Stimulated activated CD4-positive, alpha-beta T cell treated with anti-CD3 and anti-CD28 coated beads, Interleukin-15, amount 100 ng/mL, for 1 hour (primary cell): ENCODE measurements around the gene PTGIS.
A peak's percentile ranks its signal among the peaks of the same experiment; 100 is the strongest.

ENCODE experiments used
- DNase-seq, 2 donors: peaks; one replicate each; pipeline ENCODE4 v3.0.0-alpha.2; 2020; ENCODE audit warnings: low read depth in 1 of 2, low spot score in 1 of 2

The PTGIS gene

DNA sequence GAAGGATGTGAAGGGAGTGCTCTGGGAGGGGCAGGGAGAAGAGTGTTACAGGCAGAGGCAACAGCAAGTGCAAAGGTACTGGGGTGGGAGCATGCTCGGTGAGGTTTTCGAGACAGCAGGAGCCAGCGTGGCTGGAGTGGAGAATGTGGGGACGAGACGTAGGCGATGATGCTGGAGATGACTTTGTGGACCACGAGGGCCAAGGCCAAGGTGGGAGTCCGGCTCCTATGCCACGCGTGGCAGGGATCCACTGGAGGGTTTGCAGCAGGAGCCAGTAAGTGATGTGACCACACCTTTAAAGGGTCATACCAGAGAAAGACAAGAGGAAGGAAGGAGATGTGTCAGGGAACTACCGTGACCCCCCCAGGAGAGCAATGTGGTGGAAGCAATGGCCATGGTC lies 7.3 kb downstream of the PTGIS start:
- DNase-seq = no peak

DNA sequence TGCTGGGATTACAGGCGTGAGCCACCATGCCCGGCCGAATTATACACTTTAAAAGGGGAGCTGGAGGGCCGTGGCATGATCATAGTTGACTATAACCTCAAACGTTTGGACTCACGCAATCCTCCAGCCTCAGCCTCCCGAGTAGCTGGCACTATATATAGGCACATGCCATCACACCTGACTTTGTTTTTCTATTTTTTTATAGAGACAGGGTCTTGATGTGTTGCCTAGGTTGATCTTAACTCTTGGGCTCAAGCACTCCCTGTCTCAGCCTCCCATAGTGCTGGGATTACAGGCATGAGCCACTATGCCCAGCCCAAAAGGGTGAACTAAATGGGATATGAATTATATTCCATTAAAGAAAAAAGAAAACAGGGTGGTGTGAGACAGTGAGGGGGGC lies 7.8 kb downstream of the PTGIS start:
- no peak for DNase-seq

DNA sequence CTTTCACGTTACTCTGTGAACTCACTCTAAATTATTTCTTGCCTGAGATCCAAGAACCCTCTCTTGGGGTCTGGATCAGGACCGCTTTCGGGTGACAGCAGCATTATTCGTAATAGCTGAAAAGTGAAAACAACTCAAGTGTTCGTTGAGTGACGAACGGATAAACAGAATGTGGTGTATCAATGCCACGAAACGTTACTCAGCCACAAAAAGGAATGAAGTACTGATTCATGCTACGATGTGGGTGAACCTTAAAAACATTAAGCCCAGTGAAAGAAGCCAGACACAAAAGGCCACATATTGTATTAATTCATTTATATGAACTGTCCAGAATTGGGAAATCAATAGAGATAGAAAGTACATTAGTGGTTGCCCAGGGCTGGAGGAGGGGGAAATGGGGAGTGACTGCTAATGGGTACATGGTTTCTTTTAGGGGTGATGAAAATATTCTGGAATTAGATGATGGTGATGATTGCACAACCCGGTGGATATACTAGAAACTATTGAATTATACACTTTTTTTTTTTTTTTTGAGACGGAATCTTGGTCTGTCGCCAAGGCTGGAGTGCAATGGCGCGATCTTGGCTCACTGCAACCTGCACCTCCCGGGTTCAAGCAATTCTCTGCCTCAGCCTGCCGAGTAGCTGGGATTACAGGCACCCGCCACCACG lies 8.4 kb downstream of the PTGIS start:
- DNase-seq = no peak

DNA sequence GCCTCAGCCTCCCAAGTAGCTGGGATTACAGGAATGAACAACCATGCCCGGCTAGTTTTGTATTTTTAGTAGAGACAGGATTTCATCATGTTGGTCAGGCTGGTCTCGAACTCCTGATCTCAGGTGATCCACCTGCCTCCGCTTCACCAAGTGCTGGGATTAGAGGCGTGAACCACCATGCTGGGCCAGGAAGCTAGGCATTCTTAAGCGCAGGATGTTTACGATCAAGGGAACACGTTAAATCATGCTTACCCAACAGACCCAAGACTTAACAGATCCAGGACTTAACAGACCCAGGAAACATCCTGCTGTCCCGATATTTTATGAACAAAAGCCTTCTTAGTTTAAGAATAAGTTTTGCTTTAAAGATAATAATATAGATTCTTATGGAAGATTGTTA lies 9.1 kb downstream of the PTGIS start:
- DNase-seq = no peak

DNA sequence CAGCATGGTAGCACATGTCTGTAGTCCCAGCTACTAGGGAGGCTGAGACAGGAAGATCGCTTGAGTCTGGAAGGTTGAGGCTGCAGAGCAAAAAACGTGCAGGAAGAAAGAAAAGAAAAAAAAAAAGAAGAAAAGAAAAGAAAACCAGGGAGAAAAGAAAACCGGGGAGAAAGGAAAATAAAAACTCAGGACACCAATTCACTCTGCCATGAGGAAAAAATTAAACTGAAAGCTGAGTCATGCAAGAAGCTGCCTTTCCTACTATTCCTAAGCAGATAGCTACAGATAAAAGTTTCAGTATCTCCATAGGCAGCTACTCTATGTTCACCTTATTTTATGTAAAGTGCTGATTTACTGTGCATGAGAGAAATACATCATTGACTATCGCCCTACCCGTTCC lies 10.5 kb downstream of the PTGIS start:
- DNase-seq = no peak

DNA sequence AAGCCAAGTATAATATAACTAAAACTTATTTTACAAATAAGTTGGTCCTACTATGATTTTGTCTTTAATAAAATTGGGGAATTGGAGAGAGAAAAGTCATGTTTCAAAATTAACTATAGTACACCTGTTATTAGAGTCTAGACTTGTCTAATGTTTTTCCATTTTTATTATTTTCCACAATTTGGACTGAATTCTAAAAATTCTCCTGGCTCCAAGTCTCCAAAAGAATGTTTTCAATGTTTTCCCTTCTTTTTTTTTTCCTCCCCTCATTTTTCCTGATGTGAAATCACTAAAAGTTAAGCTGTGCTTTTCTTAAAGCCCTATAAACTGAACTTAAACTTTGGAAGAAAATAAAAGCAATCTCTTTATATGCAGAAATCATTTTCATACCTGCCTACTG lies 11.3 kb downstream of the PTGIS start:
- no peak for DNase-seq

DNA sequence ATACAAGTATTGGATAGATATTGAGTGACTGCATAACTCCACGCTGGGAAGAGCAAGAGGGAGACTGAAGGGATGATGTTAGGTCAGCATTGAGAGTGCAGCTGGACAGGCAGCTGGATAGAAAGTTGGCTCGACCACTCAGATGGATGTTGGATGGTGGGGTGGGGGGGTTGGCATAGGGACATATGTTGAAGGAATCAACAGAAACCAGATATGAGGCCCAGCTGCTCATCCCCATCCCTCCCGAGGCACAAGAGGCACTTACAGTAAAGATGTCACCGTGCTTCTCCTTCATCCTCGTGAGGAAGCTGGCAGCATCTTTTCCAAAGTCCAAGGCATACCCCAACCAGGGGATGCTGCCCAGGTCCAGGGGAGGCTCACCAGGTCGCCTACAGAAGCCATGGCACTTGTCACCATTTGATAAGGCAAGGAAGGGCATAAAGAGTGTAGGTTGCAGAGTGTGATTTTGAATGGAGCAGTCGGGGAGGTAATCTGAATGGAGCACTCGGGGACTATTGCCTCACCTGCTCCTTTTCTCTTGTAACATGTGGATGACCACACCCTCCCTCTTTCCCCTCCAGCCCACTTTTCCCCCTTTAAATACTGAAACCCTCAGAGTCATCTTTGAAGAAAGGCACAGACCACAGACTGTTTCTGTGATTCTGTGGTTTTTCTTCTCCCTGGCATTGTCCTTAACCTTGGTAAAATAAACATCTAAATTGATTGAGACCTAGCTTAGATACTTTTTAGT lies 18.0 kb downstream of the PTGIS start:
- no peak for DNase-seq

DNA sequence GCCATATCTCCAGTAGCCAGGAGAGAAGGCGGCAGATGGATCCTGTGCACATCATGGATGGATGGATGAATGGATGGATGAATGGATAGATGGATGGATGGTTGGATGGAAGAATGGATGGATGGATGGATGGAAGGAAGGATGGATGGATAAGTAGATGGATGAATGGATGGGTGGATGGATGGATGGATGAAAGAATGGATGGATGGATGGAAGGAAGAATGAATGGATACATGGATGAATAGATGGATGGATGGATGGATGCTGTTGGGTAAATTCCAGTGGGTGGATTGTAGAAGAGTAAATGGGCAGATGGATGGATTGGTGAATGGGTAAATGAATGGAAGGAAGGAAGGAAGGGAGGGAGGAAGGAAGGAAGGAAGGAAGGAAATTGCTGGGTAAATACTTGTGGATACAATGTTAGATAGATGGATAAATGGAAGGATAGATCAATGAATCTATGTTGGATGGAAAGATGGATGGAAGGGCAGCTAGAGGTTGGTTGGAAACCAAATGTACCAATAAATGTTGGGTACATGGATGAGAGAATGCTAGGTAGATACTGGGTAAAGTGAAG lies 19.5 kb downstream of the PTGIS start:
- no peak for DNase-seq

DNA sequence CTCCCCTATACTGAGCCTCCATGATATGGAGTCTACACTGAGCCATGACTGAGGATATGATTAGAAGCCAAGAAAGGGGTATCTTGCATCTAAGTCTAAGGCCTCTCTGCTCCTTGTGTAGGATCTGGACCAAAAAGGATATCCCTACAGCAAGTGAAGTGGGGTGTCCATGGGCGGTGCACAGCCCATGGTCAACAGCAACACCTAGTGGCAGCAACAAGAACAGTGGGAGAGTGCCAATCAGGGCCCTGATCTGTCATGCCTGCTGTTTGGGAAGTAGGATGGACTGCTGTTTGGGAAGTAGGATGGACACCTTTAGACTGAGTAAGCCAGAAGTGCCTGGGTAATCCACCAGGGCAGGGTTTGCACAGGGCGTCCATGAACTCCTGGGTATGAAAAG lies 22.4 kb downstream of the PTGIS start:
- no peak for DNase-seq

DNA sequence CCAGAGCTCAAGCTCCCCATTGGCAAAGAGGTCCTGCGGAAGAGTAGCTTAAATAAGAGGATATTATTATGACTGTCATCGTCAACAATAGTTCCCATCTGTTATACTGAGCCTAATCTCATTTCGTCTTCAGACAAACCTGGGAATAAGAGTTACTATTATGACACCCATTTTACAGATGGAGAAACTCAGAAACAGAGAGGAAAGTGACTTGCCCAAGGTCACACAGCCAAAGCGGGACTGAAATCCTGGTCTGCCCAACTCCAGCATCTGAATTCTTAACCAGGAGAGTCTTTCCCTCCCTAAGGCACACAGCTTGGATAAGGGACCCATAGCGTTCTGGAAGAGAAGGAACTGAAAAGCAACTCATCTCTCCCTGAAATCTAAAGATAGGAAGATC lies 23.4 kb downstream of the PTGIS start:
- no peak for DNase-seq

DNA sequence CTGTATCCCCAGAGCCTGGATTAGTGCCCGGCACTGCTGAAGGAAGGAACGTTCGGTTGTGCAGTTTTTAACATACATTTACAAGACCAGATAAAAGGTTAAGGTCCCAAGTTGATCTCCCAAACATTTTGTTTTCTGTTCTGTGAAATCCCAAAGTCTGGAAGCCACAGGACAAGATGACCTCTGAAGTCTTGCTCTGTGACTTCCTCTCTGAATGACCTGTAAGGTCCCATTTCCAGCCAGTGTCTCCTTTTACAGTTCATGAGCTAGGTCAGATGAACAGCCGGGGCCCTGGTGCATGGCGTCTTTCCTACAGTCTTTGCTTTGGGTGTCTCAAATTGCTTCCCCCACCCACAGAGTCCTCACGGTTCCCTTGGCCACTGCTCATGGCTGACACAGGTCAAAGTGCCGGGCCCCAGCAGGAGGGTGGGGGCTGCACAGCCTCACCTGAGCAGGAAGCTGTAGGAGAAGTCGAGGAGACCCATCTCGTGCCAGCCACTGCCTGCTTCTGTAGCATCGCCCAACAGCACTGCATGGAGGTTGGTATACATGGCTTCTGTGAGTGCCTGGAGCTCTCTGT lies 24.0 kb downstream of the PTGIS start:
- no peak for DNase-seq

DNA sequence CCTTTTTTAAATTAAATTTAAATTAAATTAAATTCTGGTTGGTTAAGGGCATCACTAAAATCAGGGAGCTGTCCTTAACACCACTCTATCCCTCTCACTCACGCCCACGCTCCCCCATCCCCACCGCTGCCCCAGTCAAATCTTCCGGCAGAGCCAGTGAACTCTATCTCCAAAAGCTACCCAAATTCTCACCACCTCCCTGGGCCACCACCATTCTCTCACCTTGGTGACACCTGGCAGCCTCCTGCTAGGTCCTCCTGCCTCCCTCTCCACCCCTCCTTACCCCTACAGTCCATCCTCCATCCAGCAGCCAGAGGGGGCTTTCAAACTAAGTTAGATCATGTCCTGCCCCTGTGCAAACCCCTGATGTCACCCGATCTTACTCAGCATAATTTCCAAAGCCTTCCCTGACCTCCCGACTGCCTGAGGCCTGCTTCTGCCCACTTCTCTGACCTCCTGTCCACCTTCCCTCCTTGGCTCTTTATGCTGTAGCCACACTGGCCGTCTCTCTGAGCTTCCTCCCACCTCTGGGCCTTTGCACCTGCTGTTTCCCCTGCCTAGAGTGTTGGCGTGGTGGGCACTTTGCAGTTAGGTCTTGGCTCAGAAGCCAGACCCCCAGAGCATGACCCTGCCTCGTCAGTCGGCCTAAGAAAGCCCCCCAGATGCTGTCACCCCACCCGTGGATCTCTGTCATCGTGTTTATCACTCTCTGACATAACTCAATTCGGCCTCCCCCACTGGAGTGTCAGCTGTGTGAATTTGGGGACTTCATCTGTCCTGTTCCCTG lies 24.7 kb downstream of the PTGIS start:
- DNase-seq = no peak

DNA sequence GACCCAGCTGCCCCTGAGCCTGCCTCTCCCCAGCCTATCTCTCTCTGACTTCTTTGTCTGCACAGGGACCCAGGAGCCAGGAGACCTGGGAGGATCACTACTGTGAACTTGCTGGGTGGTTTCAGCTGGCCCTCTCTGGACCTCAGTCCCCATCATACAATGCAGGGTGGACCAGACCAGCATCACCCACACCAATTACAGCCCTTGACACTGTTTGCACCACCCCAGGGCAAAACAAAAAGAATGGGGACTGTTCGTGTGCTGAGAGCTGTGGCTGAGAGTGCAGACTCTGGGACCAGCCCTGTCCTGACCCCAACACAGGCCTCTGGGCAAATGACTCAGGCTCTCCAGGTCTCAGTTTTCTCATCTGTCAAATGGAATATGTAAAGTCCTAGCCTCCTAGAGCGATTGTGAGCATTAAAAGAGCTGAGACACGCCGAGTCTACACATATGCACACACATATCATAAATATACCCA lies 25.4 kb downstream of the PTGIS start:
- no peak for DNase-seq

DNA sequence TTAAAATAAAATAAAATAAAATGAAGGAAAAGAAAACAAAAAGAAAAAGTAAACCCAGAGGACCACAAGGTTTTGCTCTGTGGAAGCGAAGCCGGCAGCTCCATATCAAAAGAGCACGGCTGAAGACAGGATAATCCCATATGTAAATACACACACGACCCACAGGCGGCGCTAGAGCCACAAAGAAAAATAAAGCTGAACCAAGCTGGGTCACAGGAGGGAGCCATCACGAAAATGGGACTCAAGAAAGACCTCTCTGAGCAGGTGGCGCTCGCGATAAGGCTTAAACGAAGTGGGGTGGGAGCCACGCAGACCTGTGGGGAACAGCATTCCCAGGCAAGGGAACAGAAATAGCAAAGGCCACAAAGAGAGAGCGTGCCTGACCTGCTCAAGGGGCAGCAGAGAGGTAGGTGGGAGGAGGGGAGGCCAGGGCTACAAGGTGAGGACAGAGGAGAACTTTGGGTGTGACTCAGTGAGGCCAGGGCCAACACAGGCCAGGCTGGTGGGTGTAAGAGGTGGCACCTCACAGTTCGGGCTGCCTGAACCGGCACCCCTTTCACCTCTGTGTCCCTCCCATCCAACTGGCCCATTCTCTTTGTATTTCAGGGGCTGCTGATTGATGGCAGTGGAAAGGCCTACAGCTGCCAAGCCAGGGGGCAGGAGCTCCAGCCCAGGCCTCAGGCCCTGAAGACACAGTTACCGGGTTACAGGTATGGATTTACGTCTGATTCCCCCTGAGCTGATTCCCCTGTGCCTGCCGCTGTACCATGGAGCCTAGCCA lies 26.0 kb downstream of the PTGIS start:
- peak; percentile 19 to 36 for DNase-seq

DNA sequence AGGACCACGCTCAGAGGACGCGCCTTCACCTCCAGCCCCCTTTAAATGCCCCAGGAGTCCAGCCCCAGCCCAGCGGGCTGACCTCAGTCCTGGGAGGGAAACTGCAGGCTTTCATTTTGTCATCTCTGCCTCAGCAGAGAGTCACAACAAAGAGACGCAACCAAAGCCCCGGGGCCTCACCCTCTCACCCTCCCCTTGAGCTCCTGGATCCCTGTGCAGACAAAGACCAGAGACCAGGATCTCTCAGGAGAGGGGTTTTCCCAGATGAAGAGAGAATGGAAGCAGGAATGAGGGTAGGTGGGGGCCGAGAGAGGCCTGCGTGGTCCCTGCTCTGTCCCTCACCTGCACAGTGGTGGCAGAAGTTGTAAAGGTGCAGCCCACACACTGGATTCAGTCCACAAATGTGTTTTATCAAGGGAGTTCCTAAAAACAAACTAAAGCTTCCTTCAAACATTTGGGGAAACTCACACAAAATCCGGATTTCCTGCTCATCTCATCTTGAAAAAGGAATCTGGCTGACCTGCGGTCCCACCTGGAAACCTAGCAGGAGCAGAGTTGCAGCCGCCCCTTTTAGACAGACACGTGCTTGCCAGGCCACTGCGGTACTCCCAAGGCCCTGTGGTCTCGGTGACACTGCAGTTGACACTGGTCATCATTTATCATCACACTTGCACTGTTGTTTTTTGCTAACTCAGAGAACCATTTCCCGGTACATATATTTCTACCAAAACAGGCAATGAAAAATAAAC lies 27.1 kb downstream of the PTGIS start:
- no peak for DNase-seq

DNA sequence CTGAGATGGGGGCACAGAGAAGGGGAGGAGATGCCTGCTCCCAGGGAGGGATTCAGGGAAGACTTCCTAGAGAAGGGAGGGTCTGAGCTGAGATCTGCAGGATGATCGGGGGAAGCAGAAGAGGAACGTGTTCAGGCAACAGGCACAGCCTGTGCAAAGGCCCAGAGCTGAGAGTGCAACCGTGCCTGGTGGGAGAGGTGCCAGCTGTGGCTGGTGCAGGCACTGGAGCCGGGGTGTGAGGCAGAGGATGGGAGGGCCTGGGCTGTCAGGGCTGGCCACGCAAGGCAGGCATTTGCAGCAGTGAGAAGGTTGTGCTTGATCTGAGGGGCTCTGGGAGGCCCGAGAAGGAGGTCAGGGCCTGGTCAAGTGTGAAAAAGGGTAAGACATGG lies 27.7 kb downstream of the PTGIS start:
- no peak for DNase-seq

DNA sequence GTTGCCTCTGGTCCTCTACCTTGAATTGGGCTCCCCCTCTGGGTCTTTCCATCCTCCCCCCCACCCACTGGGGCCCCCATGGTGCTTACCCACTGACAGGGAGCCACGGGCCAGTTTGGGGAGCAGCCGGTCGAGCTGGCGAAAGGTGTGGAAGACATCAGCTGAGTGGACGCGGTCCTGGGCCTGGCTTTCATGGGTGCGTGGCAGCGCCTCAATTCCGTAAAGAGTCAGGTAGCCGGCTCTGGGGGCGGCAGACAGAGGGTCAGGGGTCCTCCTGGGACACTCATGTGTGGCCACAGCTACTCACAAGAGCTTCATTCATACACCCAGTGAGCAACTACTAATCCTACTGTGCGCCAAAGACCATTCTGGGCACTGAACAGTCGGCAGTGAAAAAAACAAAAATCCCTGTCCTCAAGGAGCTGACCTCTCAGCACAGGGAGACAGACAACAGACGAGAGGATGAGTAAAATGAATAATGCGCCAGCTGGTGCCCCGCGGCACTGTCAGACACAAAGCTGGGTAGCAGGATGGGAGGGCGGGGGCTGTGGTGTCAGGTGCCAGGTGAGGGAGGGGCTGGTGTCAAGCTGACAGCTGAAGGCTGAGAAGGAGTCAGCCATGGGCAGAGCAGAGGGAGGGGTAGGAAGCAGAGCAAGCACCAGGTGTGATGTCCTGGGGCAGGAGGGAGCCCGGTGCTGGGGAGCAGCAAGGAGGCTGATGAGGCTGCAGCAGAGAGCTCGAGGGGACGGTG lies 28.3 kb downstream of the PTGIS start:
- no peak for DNase-seq

DNA sequence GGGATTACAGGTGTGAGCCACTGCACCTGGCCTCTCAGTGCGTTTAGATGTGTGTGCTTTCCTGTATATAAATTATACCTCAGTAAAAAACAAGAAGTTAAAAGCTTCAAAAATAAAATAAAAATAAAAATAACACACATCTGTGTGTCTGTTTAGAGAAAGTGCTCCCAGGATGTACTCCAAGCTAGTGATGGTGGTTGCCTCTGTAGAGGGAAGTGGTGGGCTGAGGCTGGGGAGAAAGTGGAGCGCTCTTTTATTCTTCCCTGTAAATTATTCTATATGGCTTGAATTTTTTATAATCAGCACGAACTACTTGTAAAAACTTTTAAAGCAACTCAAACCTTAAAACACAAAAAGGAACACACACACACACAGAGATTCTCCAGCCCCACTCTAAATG lies 29.0 kb downstream of the PTGIS start:
- no peak for DNase-seq

DNA sequence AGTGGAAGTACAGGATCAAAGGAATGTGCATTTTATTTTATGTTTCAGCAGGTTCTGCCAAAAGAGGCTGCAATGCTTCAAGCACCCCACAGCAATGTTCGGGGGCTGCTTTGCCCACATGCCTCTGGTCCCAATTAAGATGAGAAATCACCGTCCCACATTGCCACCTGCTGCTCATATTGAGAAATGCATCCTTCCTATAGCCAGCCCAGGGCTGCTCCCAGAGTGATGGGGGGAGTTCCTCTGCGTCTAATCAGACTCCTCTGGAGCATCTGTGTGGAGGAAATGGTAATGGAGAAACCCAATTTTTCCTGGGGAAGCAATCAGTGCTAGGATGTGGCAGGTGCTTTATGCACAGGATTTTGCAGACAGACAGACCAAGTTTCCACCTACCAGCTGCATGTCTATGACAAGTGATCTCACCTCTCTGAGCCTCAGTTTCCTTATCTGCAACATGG lies 33.7 kb downstream of the PTGIS start:
- DNase-seq = peak in 1 of 2 donors; percentile 22
